NCI-H526 treated with DMSO at 0.1 percent for 48 hours (cell line): ENCODE results near the gene POLG2.
A peak's percentile ranks its signal among the peaks of the same experiment; 100 is the strongest.
"Not testable (repeated sequence)": the region's sequence is repeated elsewhere in the genome, so short reads cannot be mapped to it uniquely, and the experiment has no call there.

Experiments used
- DNase-seq: peaks from one replicate; lab custom pipeline; 2025; lab: John Stamatoyannopoulos, UW

POLG2 gene

DNA sequence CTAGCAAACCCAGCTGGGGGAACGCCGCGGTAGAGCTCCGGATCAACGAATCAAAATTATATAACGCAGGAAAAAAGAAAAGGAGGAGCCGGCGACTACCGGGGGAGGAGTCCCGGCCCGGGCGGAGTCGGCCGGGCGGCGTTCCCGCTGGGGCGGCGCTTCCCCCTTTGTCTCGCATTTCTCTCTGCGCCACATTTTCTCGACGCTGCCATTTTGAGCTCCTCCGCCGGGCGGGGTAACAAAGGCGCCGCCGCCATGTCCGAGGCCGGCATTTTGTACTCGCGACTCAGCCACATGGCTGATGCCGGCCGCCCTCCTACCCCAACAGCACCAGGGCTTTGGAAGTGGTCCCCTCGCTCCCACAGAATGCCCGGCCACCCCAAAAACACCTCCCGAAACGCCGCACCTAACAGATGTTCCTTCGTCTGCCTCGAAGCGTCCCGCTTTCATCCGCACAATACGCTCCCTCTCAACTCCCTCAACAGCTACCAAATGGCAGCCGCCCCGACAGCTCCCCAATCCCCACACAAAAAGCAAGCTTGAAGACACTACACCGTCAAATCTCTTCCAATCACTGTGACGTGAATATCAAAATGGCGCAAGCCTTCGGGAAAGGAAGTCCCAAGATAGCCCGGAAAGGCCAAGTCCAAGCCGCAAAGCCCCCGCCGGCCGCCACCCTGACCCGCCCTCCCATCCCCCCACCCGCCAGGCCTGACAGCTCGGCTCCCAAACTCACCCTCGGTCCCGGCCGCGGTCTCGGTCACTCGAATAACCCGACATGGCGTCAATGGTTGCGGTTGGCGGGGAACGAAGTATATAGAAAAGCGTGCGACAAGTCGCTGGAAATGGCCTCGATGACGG, 8.7 kb upstream of the POLG2 start:
- peak; percentile 57 for DNase-seq

GRCh38 chr17:64504769-64505339, 8.0 kb upstream of the POLG2 start:
- DNase-seq, result peak; percentile 49

DNA sequence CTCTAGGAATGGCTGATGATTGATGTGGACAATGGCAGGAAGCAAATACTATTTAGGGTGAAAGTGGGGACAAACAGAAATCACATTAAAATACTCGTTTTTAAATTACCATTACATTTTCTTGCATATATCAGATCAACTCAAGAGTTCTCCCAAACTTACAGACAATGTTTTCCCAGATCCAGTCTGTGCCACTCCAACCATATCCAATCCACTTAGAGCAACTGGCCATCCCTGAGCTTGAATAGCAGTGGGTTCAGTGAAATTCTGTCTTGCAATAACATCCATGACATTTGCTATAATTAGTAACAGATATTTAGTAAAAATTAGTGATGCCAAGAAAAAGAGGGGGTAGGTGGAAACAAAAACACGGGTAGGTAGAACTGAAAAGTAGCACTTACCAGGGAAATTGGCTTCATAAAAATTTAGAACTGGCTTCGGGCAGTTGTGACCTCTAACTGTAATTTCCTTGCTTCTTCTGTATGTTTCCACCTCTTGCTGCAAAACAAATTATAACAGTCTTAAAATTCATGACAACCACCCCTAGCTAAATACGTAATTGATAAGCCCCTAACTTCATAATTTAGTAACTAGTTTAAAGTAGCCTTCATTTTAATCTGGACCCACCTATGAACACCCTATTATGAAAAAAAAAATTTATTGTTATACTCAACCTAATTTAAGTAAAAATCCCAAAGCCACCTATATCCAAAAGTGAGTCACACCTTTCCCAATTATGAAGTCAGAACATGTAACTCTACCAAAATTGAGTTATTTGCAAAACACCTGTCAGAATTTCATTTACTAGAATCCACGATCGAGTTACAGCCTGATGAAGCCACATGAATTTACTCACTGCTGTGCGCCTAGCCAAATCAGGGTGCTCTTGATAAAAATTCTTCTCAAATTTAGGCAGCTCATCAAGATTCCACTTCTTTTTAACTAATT, 7.2 kb upstream of the POLG2 start:
- no peak for DNase-seq

DNA sequence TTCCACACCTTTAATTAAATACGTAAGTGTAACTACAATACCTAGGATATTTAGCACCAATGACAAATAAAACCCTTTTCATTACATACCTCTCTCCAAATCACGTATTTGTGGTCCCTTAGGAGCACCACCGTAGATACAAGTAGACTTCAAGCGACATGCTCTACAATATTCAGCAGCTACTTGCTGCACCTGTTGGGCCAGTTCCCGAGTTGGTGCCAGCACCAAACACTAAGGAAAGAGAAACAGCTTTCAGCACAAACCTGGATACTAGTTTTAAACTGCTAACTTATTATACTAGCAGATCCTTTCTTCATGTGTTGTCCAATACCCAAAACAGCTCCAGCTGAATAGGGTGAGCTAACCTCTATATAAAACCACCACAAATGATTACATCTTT, 6.5 kb upstream of the POLG2 start:
- DNase-seq, result no peak

DNA sequence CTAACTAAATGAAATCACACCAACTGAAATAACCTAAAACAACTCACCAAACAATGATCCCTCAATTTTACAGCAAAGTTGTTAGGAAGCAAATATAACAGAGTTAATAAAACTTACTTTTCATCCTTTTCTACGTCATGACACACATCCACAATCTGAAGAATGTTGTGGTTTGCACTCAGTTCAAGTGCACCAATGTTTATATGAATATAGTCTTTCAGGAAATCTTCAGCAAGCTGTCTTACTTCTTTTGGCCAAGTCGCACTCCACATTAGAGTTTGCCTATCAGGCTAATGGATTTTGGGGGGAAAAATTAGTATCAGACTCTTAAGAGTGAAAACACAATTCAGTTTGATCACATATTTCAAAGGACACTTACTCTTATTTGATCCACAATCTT, 6.0 kb upstream of the POLG2 start:
- no peak for DNase-seq

- DNase-seq, result no peak
Measured at GRCh38 chr17:64502021-64502420, 5.2 kb upstream of the POLG2 start.

DNA sequence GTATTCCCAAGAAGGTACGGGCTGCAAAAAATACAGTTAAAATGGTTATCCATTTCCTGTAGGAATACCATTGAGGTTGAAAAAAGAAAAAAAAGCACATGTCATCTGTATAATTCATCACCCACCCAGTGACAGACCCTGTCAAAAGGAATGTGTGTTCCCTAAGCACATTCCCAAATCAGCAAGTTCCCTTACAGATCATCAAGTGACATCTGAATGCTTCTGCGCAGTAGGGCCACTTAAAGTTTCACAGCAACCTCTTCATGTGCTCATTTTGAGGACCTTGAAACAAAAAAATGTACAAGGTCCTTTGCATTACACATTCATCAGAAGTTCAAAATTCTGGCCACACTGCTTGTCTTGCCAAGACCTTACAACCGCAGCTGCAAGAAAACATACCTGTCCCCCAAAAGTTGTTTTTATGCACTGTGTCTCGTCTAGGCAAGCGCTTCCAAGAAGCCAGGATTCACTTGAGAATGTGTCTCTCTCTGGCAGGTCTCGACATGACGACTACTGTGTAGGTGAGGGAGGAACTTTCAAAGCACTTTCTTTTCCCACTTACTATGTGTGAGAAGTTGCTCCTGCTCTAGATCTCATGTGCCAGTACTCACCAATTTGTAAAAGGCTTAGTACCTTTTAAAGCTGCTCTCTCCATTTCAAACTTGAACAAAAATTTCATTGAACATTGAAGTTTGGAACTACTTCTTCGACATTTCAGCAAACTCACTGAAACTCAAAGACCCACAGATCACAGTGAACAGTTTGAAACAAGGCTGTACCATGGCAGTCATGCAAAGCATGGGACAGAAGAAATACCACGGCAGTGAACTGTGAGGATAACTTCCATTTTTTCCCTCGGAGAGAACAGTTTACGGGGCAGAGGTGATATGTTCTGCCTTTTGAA, 4.3 kb upstream of the POLG2 start:
- DNase-seq, result no peak

DNA sequence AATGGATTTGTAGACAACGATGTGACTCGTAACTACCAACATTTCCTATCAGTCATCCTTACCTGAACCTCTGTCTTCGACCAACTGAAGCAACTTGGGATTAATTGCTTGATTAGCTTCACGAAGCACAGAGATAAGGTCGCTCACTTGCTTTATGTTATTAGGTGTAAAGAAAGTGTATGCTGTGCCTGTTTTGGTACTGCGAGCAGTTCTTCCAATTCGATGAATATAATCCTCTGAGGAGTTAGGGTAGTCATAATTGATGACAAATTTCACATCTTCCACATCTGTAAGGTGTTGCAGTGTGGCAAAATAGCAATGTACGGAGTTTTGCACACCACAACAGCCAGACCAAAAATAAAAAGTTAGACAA, 3.6 kb upstream of the POLG2 start:
- DNase-seq, result no peak

DNA sequence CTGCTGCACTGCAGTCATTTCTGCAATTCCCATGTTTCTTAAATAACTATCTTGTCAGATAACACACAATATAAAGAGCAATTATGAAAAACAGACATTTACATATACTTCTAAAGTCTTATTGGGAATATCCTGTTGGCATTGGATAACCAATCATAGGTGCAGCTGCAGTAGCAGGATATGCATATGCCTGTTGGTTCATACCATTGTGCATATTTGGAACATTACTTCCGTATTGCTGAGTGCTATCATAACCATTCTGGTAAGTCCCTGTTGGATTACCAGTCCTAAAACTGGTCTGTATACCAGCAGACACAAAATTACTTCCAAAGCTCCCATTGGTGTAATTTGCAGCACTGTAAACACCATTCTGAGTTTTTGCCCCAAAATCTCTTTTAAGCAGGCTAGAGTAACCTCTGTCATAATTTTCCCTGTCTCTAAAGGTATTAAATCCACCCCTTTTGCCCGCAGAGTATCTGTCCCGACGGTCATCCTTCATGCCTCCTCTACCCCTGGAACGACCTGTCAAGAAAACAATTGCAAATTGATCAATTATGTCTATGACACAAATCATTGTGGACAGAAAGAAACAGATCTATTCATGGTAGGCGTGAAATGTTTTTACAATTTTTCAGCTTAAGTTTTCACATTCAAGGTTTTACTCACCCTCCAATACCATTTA, 3.1 kb upstream of the POLG2 start:
- DNase-seq, result no peak

GRCh38 chr17:64498308-64499203, 1.7 kb upstream of the POLG2 start:
- DNase-seq, result no peak

DNA sequence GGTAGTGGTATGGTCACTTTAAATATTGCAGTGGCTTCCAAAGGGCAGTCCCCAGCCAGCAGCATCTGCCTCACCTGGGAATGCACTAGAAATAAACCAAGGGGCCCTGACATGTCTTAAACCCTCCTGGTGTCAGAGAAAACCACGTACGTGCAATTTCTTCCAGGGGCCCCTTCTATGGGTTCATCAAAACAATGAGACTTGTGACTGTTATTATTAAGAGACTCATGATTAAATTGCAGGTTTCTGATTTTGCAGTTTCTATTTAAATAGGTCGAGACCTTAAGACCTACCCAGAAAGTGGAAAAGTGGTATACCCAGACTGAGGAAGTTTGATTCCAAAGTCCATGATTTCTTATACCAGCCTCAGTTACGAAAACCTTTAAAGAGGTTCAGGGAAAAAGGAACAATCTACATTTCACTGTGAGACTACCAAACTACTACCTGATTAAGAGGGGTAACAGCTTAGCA, 746 bp upstream of the POLG2 start:
- no peak for DNase-seq

DNA sequence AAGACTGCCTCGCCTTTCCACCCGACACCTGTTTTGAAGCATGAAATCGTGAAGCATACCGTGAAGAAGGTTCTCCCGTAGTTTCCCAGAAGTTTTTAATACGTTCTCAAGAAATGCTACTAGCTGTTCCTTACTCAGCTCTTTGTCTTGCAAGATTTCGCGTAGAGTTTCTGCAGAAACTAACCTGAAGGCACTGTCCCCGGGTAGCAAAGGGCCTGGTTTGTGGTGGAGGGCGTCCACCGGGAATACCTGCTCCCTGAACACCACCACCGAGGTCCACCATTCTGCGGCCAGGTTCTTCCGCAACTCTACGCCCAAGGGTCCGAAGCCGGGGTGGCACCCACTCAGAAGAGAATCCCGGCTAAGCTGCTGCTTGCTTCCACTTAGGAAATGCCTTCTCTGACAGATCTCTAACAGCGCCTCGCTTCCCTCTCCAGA, 487 bp downstream of the POLG2 start:
- no peak for DNase-seq

DNA sequence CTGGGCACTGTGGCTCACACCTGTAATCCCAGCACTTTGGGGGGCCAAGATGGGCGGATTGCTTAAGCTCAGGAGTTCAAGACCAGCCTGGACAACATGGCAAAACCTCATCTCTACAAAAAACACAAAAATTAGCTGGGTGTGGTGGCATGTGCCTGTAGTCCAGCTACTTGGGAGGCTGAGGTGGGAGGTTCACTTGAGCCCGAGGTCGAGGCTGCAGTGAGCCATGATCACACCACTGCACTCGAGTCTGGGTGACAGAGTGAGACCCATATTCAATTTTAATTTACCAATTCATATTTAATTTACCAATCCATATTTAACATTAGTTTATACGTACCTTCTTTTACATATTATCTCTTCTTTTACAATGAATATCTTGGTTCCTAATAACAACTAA, 1.6 kb downstream of the POLG2 start:
- not testable (repeated sequence) for DNase-seq

DNA sequence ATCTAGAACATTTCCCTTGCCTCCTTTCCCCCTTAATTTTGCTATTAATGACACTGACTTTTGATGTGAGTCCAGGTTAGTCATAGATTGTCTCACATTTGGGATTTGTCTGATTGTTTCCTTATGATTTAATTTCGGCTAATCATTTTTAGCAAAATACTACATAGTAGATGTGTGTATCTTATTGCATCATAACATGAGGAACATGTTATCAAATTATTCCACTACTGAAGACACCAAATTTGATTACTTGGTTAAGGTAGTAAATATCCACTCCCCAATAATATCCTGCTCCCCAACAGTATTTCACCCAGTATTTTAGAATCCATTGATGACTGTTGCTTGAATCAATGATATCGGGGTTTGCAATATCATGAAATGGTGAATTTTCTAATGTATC, 2.7 kb downstream of the POLG2 start:
- no peak for DNase-seq

DNA sequence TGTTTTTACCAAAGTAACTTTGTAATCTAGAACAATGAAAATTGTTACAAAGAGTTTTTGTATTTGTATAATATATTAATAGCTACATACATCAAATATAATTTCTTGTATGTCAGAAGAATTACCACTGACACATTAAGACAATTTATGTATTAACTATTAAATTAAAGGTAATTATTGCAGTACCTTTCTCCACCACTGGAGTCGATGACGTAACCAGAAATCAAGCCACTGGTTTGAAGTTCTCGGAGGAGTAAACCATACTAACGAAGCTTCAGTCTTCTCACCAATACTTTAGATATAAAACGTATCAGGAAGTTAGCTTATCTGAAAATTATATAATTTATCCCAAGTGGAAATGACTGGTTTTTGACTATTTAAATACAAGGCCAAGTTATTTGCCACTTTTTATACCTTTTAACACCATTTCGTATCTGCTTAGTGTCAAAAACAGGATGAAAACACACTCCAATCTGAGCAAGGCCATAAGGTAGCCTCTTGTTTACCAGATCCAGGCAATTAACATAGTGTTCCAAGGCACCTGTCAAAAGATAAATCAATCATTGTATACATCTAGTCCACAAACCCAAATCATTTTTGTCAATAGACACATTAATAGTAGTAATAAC, 4.3 kb downstream of the POLG2 start:
- no peak for DNase-seq

GRCh38 chr17:64491994-64492393, 4.9 kb downstream of the POLG2 start:
- no peak for DNase-seq

GRCh38 chr17:64491034-64491860, 5.6 kb downstream of the POLG2 start:
- DNase-seq, result no peak

DNA sequence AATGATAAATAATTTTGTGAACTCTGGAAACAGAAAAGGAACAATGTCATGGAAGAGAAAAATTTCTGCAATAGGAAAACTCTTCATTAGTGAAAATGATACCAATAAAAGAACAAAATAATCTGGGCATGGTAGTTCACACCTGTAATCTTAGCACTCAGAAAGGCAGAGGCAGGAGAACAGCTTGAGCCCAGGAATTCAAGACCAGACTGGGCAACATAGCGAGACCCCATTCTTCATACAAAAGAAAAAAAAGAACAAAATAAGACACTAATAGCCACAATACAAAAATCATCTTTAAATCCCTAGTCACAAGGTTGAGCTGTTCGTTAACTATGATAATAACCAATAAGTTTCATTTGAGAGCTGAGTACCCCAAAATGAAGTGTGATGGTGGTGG, 8.6 kb downstream of the POLG2 start:
- no peak for DNase-seq
